ENCODE results near the gene KLHL28.
A peak's percentile ranks its signal among the peaks of the same experiment; 100 is the strongest.
"Not testable (repeated sequence)": the region's sequence is repeated elsewhere in the genome, so short reads cannot be mapped to it uniquely, and the experiment has no call there.

The KLHL28 gene

DNA sequence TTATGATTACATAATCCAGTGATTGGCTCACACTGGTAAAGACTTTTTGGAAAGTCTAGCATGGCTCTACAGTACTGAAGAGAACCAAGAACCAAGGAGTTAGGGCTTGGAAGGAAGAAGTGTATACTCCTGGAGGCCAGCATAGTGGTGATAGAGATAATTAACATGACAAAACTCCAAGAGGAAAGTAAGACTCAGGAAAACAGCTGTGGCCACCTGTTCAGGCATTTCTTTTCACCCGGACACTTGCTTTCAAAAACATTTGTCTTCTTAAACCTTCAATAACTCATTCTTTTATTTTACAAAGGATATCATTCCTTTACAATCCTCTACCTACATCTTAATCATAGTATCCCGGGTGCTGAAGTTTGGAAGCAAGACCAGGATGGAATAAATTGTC lies 50.9 kb downstream of the KLHL28 start:
- H3K27me3 ChIP-seq (ENCODE audit: insufficient read depth, low read length) = no peaks in the 10 kb centered on the region
- H3K4me3 ChIP-seq (ENCODE audit: low read length) = no peak overlapping the region
- peak overlapping the region; percentile 16 for H2AFZ ChIP-seq (ENCODE audit: low read depth, low read length)
- H3K36me3 ChIP-seq (ENCODE audit: insufficient read depth, low read length) = no peaks in the 10 kb centered on the region
- no peaks in the 10 kb centered on the region for H3K9me3 ChIP-seq (ENCODE audit: low read length)
- H3K4me1 ChIP-seq (ENCODE audit: insufficient read depth, low read length) = peaks cover 3% of the 10 kb centered on the region

DNA sequence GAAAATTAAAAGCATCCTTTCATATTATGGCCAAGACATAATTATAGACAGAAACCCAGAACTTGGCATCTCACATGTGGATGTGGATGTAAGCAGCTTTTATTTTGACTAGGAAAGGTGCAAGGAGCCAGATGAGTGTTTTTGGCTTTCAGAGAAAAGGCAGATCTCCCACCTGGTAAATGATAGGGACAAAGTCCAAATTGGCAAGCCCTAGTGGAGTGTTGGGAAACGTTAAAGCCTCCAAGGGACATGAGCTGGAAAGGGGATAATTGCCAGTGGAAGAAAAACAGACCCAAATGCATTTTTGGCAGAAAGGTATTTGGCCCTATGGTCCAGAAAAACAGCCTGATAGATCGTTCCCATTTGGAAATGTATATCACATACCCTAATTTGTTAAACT lies 60.1 kb downstream of the KLHL28 start:
- H3K9me3 ChIP-seq (ENCODE audit: low read length) = no peaks in the 10 kb centered on the region
- peaks cover 4% of the 10 kb centered on the region for H3K36me3 ChIP-seq (ENCODE audit: insufficient read depth, low read length)
- H2AFZ ChIP-seq (ENCODE audit: low read depth, low read length) = no peak overlapping the region
- H3K27me3 ChIP-seq (ENCODE audit: insufficient read depth, low read length) = no peaks in the 10 kb centered on the region
- H3K4me3 ChIP-seq (ENCODE audit: low read length) = no peak overlapping the region
- peaks cover 4% of the 10 kb centered on the region for H3K4me1 ChIP-seq (ENCODE audit: insufficient read depth, low read length)

DNA sequence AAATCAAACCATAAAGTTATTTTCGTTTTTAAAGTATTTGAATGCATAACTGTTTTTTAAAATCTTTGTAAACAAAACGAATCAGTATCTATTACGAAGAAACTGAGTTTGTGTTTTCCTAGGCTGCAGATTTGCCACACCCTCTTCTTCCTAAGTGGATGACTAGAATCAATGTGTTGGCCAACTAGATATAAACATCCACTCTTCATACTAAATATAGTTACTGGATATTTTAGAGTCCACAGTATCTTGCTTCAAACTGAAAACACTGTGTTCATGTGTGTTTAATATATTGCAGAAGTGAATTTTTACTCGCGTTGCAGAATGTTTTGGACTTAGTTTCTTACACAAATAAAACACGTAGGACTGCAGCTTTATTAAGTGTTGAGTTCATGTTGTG lies 63.2 kb downstream of the KLHL28 start:
- peaks cover 4% of the 10 kb centered on the region for H3K4me1 ChIP-seq (ENCODE audit: insufficient read depth, low read length)

DNA sequence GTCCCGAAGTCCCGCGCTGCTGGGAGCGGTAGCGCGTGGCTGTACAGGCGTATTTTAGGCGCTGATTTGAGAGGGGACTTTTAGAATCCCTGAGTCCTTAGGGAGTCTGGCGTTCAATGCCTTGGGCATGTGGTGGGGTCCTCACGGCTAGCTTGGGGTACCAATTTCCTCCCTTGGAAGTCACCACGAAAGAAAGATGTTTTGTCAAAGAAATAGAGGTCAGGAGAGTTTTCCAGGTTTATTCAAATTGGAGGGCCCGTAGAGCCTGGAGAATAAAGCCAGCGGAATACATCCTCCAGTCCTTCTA lies 63.9 kb downstream of the KLHL28 start:
- Histone ChIP-seq H3K9me3 (ENCODE audit: low read length) (no peaks in the 10 kb centered on the region), H3K4me3 (ENCODE audit: low read length) (peak overlapping the region; percentile 79), H3K36me3 (ENCODE audit: insufficient read depth, low read length) (no peaks in the 10 kb centered on the region), H3K27me3 (ENCODE audit: insufficient read depth, low read length) (no peaks in the 10 kb centered on the region), H2AFZ (ENCODE audit: low read depth, low read length) (peak overlapping the region; percentile 98), H3K4me1 (ENCODE audit: insufficient read depth, low read length) (peaks cover 4% of the 10 kb centered on the region)

More for the DNA sequence above, 63.2 kb downstream of the KLHL28 start:
- peak overlapping the region; percentile 79 for H3K4me3 ChIP-seq (ENCODE audit: low read length)
- H3K9me3 ChIP-seq (ENCODE audit: low read length) = no peaks in the 10 kb centered on the region
- no peaks in the 10 kb centered on the region for H3K36me3 ChIP-seq (ENCODE audit: insufficient read depth, low read length)
- H2AFZ ChIP-seq (ENCODE audit: low read depth, low read length) = peak overlapping the region; percentile 98
- H3K27me3 ChIP-seq (ENCODE audit: insufficient read depth, low read length) = no peaks in the 10 kb centered on the region

DNA sequence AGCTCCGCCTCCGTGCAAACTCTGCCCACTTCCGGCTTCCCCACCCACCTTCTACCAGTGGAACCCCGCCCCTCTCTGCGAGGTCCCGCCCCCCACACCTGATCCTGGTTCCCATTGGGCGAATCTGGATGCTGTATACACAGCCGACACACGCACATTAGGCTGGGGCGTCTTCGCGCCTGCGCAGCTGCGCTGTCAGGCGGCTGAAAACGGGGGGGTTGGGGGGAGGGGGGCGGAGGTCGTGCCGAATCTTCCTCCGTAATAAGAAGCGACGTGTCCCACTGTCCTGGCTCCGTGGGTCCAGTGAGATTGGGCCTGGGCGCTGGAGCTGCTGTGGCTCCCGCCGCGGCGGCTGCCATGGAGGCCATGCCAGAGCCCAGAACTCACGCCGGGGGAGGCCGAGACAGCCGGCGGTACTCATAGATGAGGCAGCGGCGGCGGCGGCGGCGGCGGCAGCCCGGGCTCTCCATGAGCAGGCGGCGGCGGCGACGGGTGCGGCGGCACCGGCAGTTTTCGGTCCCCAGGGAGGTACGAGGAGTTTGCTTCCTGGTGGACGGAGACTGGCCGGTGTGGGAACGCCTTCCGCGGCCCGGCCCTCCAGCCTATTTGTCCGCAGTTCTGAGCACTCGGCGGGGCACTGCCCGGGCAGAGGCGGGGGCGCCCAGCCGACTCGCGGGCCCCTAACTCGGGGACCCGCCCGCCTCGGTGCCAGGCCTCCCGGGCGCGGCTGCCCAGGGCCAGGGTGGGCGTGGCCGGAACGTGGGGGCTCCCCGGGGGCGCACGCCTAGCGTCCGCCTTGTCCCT lies 64.5 kb downstream of the KLHL28 start:
- Histone ChIP-seq H3K9me3 (ENCODE audit: low read length) (no peaks in the 10 kb centered on the region), H3K4me3 (ENCODE audit: low read length) (peak overlapping the region; percentile 79), H3K4me1 (ENCODE audit: insufficient read depth, low read length) (peaks cover 4% of the 10 kb centered on the region), H2AFZ (ENCODE audit: low read depth, low read length) (peak overlapping the region; percentile 98), H3K27me3 (ENCODE audit: insufficient read depth, low read length) (no peaks in the 10 kb centered on the region), H3K36me3 (ENCODE audit: insufficient read depth, low read length) (no peaks in the 10 kb centered on the region)

DNA sequence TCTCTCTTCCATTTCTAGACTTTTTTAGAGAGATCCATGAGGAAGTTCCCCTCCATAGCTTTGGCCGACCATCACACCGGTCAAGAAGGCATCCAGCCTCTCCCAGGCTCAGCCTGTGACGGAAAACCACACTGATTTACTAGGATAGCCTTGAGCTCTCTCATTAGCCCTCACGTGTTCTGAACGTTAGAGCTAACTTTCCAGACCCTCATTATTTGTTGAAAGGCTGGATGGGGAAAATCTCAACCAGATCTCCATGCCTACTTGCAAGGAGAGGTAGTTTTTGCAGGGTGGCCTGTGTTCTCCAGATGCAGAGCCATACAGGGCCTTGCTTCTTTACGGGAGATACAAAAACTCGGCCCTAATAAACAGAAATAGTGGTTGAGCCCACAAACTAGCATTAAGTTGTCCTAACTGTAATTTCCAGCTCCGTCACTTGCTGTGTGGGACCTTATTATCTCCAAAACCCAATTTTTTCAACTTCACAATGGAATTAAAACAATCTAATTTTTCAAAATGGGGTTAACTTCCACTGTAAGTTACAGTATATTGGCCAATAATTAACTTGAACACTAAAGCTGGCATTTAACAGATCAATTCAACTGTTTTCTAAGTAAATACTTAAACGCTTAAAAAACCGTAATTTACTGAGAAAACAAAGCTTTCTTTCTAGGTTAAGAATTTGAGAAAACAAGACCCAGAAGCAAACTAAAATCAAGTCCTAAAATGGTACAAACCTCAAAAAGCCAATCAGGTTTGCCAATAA lies 65.3 kb downstream of the KLHL28 start:
- Histone ChIP-seq H3K27me3 (ENCODE audit: insufficient read depth, low read length) (no peaks in the 10 kb centered on the region), H2AFZ (ENCODE audit: low read depth, low read length) (peak overlapping the region; percentile 98), H3K9me3 (ENCODE audit: low read length) (no peaks in the 10 kb centered on the region), H3K4me1 (ENCODE audit: insufficient read depth, low read length) (peaks cover 4% of the 10 kb centered on the region), H3K4me3 (ENCODE audit: low read length) (peak overlapping the region; percentile 79), H3K36me3 (ENCODE audit: insufficient read depth, low read length) (no peaks in the 10 kb centered on the region)

DNA sequence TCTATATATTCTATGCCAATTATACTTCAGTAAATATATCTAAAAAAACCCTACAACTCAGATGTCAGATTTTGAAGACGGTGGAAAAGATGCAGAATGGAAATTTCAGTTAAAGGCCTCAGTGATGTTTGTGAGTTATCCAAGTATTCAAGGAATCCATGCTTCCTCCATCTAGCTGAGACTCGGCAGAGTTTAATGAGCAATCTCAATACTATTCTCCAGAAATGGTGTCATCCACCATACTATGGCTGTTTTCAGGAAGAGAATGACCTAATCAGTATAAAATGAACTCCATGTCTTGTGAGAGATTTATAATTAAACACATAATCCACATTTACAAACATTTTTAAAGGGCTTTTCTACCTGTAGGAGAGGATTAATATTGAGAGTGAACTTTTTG lies 66.0 kb downstream of the KLHL28 start:
- Histone ChIP-seq H3K4me3 (ENCODE audit: low read length) (no peak overlapping the region), H3K9me3 (ENCODE audit: low read length) (no peaks in the 10 kb centered on the region), H3K36me3 (ENCODE audit: insufficient read depth, low read length) (no peaks in the 10 kb centered on the region), H3K27me3 (ENCODE audit: insufficient read depth, low read length) (no peaks in the 10 kb centered on the region), H3K4me1 (ENCODE audit: insufficient read depth, low read length) (peaks cover 4% of the 10 kb centered on the region), H2AFZ (ENCODE audit: low read depth, low read length) (no peak overlapping the region)

DNA sequence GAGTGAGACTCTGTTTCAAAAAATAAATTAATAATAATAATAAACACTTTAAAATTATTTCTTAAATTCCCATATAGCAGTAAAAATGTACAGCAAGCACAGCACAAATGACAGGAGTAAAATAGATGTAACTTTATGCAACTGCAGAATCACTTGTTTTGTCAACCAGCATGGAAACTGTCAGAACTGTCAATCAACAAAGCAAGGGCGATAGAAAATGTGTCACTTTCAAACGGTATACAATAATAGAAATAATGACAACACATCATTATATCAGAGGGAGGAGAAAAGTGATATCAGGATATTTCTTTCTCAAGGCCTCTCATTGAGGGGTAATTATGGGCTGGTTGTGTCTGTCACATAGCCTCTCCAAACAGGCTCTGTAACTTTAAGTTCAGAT lies 68.2 kb downstream of the KLHL28 start:
- no peaks in the 10 kb centered on the region for H3K27me3 ChIP-seq (ENCODE audit: insufficient read depth, low read length)

GRCh38 chr14:44891726-44892372 lies 69.9 kb downstream of the KLHL28 start:
- H3K4me1 ChIP-seq (ENCODE audit: insufficient read depth, low read length); H2AFZ ChIP-seq (ENCODE audit: low read depth, low read length); H3K27me3 ChIP-seq (ENCODE audit: insufficient read depth, low read length); H3K9me3 ChIP-seq (ENCODE audit: low read length); H3K4me3 ChIP-seq (ENCODE audit: low read length); H3K36me3 ChIP-seq (ENCODE audit: insufficient read depth, low read length): not testable (repeated sequence)

More for the DNA sequence above, 68.2 kb downstream of the KLHL28 start:
- Histone ChIP-seq H3K9me3 (ENCODE audit: low read length) (no peaks in the 10 kb centered on the region), H3K36me3 (ENCODE audit: insufficient read depth, low read length) (no peaks in the 10 kb centered on the region), H3K4me1 (ENCODE audit: insufficient read depth, low read length) (peaks cover 4% of the 10 kb centered on the region), H3K4me3 (ENCODE audit: low read length) (no peak overlapping the region), H2AFZ (ENCODE audit: low read depth, low read length) (no peak overlapping the region)

DNA sequence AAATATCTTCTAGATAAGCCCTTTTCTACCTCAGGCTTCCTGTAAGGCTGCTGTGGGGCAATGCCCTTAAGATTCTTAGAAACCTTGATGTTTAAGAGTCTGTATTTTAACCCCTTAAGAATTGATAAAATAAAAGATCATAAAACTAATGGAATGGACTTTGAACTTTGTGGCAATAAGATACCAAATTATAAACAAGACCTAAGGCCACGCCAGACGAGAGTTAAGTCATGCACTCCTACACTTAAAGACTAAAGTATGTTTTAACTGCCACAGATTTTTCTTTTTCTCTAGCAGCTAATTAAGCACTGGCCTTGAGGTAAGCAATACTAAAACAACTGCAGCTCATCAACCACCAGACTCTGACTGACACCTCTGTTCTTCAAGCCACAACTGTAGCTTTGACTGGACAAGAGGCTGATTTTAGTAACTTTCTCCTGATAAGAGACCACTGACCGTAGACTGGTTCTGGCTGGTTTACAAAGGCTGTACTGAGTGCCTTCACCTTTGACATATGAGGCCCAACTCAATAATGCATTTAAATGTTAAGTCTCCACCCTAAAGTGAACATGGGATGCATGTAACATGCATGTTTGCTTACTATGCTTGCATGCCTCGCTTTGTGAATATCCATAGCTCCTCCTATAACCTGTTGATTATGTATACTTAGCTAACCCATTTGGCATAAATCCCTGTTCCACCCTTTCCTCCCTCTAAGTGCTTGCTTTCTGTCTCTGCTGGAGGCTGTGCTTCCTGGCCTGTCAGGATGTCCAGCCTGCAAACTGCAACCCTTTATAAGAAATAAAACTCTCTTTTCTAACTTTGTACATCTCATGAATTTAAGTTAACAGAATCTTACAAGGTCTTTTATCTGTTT lies 71.9 kb downstream of the KLHL28 start:
- Histone ChIP-seq H3K4me3 (ENCODE audit: low read length) (no peak overlapping the region), H2AFZ (ENCODE audit: low read depth, low read length) (no peak overlapping the region), H3K36me3 (ENCODE audit: insufficient read depth, low read length) (no peaks in the 10 kb centered on the region), H3K27me3 (ENCODE audit: insufficient read depth, low read length) (no peaks in the 10 kb centered on the region), H3K9me3 (ENCODE audit: low read length) (peaks cover 3% of the 10 kb centered on the region), H3K4me1 (ENCODE audit: insufficient read depth, low read length) (no peaks in the 10 kb centered on the region)

DNA sequence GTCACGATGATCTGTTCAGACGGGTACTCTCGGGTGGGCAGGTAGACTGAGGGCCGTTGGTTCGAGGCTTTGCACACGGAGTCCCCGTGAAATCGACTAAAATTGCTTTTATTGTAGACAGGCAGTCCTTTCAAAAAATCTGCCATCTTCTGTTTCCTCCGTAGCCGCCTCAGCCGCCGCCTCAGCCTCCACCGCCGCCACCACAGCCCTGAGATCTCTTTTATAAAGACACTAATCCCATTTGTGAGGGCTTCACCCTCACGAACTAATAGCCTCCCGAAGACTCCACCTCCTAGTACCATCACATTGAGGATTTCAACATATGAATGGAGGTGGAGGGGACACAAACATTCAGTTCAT lies 74.2 kb downstream of the KLHL28 start:
- Histone ChIP-seq H2AFZ (ENCODE audit: low read depth, low read length) (no peak overlapping the region), H3K27me3 (ENCODE audit: insufficient read depth, low read length) (no peaks in the 10 kb centered on the region), H3K36me3 (ENCODE audit: insufficient read depth, low read length) (no peaks in the 10 kb centered on the region), H3K9me3 (ENCODE audit: low read length) (peaks cover 3% of the 10 kb centered on the region), H3K4me1 (ENCODE audit: insufficient read depth, low read length) (no peaks in the 10 kb centered on the region), H3K4me3 (ENCODE audit: low read length) (no peak overlapping the region)

GRCh38 chr14:44886860-44887595 lies 74.7 kb downstream of the KLHL28 start:
- Histone ChIP-seq H3K4me3 (ENCODE audit: low read length) (no peak overlapping the region), H3K4me1 (ENCODE audit: insufficient read depth, low read length) (no peaks in the 10 kb centered on the region), H3K36me3 (ENCODE audit: insufficient read depth, low read length) (no peaks in the 10 kb centered on the region)

More at GRCh38 chr14:44886860-44887595, 74.7 kb downstream of the KLHL28 start:
- no peaks in the 10 kb centered on the region for H3K27me3 ChIP-seq (ENCODE audit: insufficient read depth, low read length)
- H2AFZ ChIP-seq (ENCODE audit: low read depth, low read length) = no peak overlapping the region
- H3K9me3 ChIP-seq (ENCODE audit: low read length) = peaks cover 3% of the 10 kb centered on the region

Data from neuron (in vitro differentiated cells).